Naive thymus-derived CD8-positive, alpha-beta T cell (primary cell): ENCODE data around the gene BARD1. TPM values are rescaled to one million over a fixed set of nuclear protein-coding genes. Genes with fewer than 3 reads are reported as not detected.
"Not testable (repeated sequence)": the region's sequence is repeated elsewhere in the genome, so short reads cannot be mapped to it uniquely, and the experiment has no call there.

ENCODE experiments used
- ATAC-seq, 2 donors: fragments of 150-1000 bp; cut with Tn5 transposase in 1 of 2; sonication (Bioruptor Pico), chemical (Tn5 transposase) in 1 of 2; 1 replicate in 1 of 2; 2 replicates in 1 of 2; pipeline ENCODE4 v1.10.0; 2021; ENCODE audit warnings: mild to moderate bottlenecking in 2 of 2, moderate library complexity in 2 of 2
- POLR2A ChIA-PET: fragments of 350-600 bp; sonication (Branson Sonifier 250); formaldehyde crosslinking; loops from one replicate; lab custom pipeline; 2021; ENCODE audit warnings: antibody characterized with exemption; lab: Charles Lee
- DNase-seq, 10 donors: peaks; one replicate each; pipeline versions ENCODE4 v3.0.0 to v3.0.0-alpha.2; 2020 to 2022
- H3K27ac Mint-ChIP-seq, 10 donors: one replicate each; pipeline ENCODE4 v1.8.0; 2020 to 2022; ENCODE audit warnings: mild to moderate bottlenecking in 10 of 10, mixed read lengths in 10 of 10, moderate library complexity in 4 of 10, inconsistent platforms in 1 of 10
- H3K27me3 Mint-ChIP-seq, 5 donors: one replicate each; pipeline ENCODE4 v1.8.0; 2021 to 2022; ENCODE audit warnings: mixed read lengths in 5 of 5
- H3K36me3 Mint-ChIP-seq, 3 donors: one replicate each; pipeline ENCODE4 v1.8.0; 2020 to 2022; ENCODE audit warnings: mixed read lengths in 3 of 3, mild to moderate bottlenecking in 2 of 3, inconsistent platforms in 1 of 3
- H3K4me1 Mint-ChIP-seq, 4 donors: one replicate each; pipeline ENCODE4 v1.8.0; 2021 to 2022; ENCODE audit warnings: mixed read lengths in 4 of 4
- H3K4me3 Mint-ChIP-seq, 10 donors: one replicate each; pipeline ENCODE4 v1.8.0; 2020 to 2022; ENCODE audit warnings: mild to moderate bottlenecking in 10 of 10, mixed read lengths in 10 of 10, moderate library complexity in 6 of 10, inconsistent platforms in 1 of 10
- H3K9me3 Mint-ChIP-seq, 9 donors: one replicate each; pipeline ENCODE4 v1.8.0; 2020 to 2022; ENCODE audit warnings: mixed read lengths in 9 of 9, mild to moderate bottlenecking in 3 of 9, inconsistent platforms in 1 of 9, moderate library complexity in 1 of 9
- polyA plus RNA-seq, 3 donors: library from polyadenylated mRNA; unstranded; fragments of 300-500 nt; fragmentation: Illumina TruSeq; gene quantifications; one replicate each; pipeline ENCODE4 v1.2.3, GENCODE V29; 2021
- total RNA-seq, 8 experiments: library from RNA in 2 of 8; stranded (reverse) in 2 of 8; gene quantifications; one replicate each; pipeline ENCODE4 v1.2.3 and lab custom pipeline; 2021 to 2026

Gene BARD1
- total and polyA plus RNA-seq, 5 experiments from 2014 or later = 2.4 to 16.1 (median 5.8) TPM

GRCh38 chr2:214801768-214802397 is 7.6 kb downstream of the BARD1 start:
- H3K4me1 Mint-ChIP-seq = peaks cover 8 to 16% (median 11%) of the 10 kb centered on the region in 4 donors
- no peak overlapping the region for H3K27ac Mint-ChIP-seq
- H3K36me3 Mint-ChIP-seq = peaks cover 0 to 2% (median 0%) of the 10 kb centered on the region in 3 donors
- H3K27me3 Mint-ChIP-seq = no peaks in the 10 kb centered on the region
- POLR2A ChIA-PET = no interaction called here
- ATAC-seq (no peak), DNase-seq (no peak)
- H3K4me3 Mint-ChIP-seq = no peak overlapping the region
- H3K9me3 Mint-ChIP-seq = no peaks in the 10 kb centered on the region

- H3K9me3 Mint-ChIP-seq = no peaks in the 10 kb centered on the region
- peaks cover 0 to 4% (median 0%) of the 10 kb centered on the region in 3 donors for H3K36me3 Mint-ChIP-seq
- POLR2A ChIA-PET = no interaction called here
These were observed 8.4 kb downstream of the BARD1 start for GRCh38 chr2:214801068-214801467.

GRCh38 chr2:214800180-214800579 is 9.3 kb downstream of the BARD1 start:
- Mint-ChIP-seq H3K36me3 (peaks cover 3 to 10% (median 5%) of the 10 kb centered on the region in 3 donors), H3K4me1 (peaks cover 0 to 7% (median 4%) of the 10 kb centered on the region in 4 donors), H3K27me3 (no peaks in the 10 kb centered on the region), H3K27ac (no peak overlapping the region), H3K9me3 (no peaks in the 10 kb centered on the region), H3K4me3 (no peak overlapping the region)
- POLR2A ChIA-PET = interaction anchor here (0.8 kb wide), 1 partner anchor 16 kb away, joined by 3 read pairs; no protein-coding TSS in a partner anchor
- no peak for ATAC-seq
- no peak for DNase-seq

More at GRCh38 chr2:214801068-214801467, 8.4 kb downstream of the BARD1 start:
- Mint-ChIP-seq H3K27me3 (no peaks in the 10 kb centered on the region), H3K4me3 (no peak overlapping the region), H3K4me1 (peaks cover 5 to 13% (median 9%) of the 10 kb centered on the region in 4 donors), H3K27ac (no peak overlapping the region)
- no peak for DNase-seq
- no peak for ATAC-seq

GRCh38 chr2:214796911-214797310 is 12.6 kb downstream of the BARD1 start:
- POLR2A ChIA-PET = no interaction called here
- ATAC-seq (no peak), DNase-seq (no peak)
- Mint-ChIP-seq H3K27me3 (no peaks in the 10 kb centered on the region), H3K27ac (no peak overlapping the region), H3K36me3 (peaks cover 10 to 15% (median 14%) of the 10 kb centered on the region in 3 donors), H3K9me3 (no peaks in the 10 kb centered on the region), H3K4me3 (no peak overlapping the region), H3K4me1 (peaks cover 0 to 7% (median 3%) of the 10 kb centered on the region in 4 donors)

- ATAC-seq, H3K27me3 Mint-ChIP-seq, DNase-seq, POLR2A ChIA-PET, H3K4me3 Mint-ChIP-seq, H3K4me1 Mint-ChIP-seq, H3K27ac Mint-ChIP-seq: not testable (repeated sequence)
- peaks cover 38 to 54% (median 51%) of the 10 kb centered on the region in 3 donors for H3K36me3 Mint-ChIP-seq
- H3K9me3 Mint-ChIP-seq = peaks cover 0 to 23% (median 11%) of the 10 kb centered on the region in 9 donors
These were observed 26.3 kb downstream of the BARD1 start for GRCh38 chr2:214783181-214783580.

- no peaks in the 10 kb centered on the region for H3K4me1 Mint-ChIP-seq
- H3K27me3 Mint-ChIP-seq = no peaks in the 10 kb centered on the region
- no peak overlapping the region for H3K27ac Mint-ChIP-seq
- DNase-seq (no peak), ATAC-seq (no peak)
- H3K9me3 Mint-ChIP-seq = peaks cover 0 to 23% (median 11%) of the 10 kb centered on the region in 9 donors
- POLR2A ChIA-PET = no interaction called here
- H3K36me3 Mint-ChIP-seq = peaks cover 38 to 54% (median 51%) of the 10 kb centered on the region in 3 donors
- H3K4me3 Mint-ChIP-seq = no peak overlapping the region
These were observed 26.8 kb downstream of the BARD1 start for GRCh38 chr2:214782671-214783070.

GRCh38 chr2:214781226-214781625 is 28.3 kb downstream of the BARD1 start:
- Mint-ChIP-seq H3K36me3 (peaks cover 42 to 60% (median 56%) of the 10 kb centered on the region in 3 donors), H3K27ac (no peak overlapping the region), H3K4me1 (no peaks in the 10 kb centered on the region), H3K4me3 (no peak overlapping the region), H3K9me3 (peaks cover 0 to 23% (median 11%) of the 10 kb centered on the region in 9 donors), H3K27me3 (no peaks in the 10 kb centered on the region)
- DNase-seq = no peak
- POLR2A ChIA-PET = no interaction called here
- no peak for ATAC-seq

- H3K27ac Mint-ChIP-seq = no peak overlapping the region
These were observed 33.5 kb downstream of the BARD1 start for GRCh38 chr2:214775971-214776370.

DNA sequence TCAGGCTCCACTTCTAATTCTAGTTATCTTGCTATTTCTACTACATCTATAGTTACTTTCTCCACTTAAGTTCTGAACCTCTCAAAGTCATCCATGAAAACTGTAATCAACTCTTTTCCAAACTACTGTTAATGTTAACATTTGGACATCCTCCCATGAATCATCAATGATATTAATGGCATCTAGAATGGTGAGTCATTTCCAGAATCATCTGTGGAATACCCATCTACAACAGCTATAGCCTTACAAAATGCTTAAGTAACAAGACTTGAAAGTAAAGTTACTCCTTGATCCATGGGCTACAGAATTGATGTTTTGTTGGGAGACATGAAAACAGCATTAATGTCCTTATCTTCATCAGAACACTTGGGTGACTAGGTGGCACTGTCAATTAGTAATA is 35.4 kb downstream of the BARD1 start:
- no peaks in the 10 kb centered on the region for H3K27me3 Mint-ChIP-seq
- POLR2A ChIA-PET = no interaction called here
- DNase-seq = no peak
- H3K36me3 Mint-ChIP-seq = peaks cover 12 to 33% (median 15%) of the 10 kb centered on the region in 3 donors
- H3K4me3 Mint-ChIP-seq = no peak overlapping the region
- no peaks in the 10 kb centered on the region for H3K4me1 Mint-ChIP-seq
- peaks cover 0 to 9% (median 0%) of the 10 kb centered on the region in 9 donors for H3K9me3 Mint-ChIP-seq
- ATAC-seq = no peak
- no peak overlapping the region for H3K27ac Mint-ChIP-seq

More at GRCh38 chr2:214775971-214776370, 33.5 kb downstream of the BARD1 start:
- H3K4me3 Mint-ChIP-seq = no peak overlapping the region
- DNase-seq = no peak
- H3K4me1 Mint-ChIP-seq = no peaks in the 10 kb centered on the region
- POLR2A ChIA-PET = no interaction called here
- no peaks in the 10 kb centered on the region for H3K27me3 Mint-ChIP-seq
- peaks cover 0 to 9% (median 0%) of the 10 kb centered on the region in 9 donors for H3K9me3 Mint-ChIP-seq
- H3K36me3 Mint-ChIP-seq = peaks cover 24 to 48% (median 31%) of the 10 kb centered on the region in 3 donors
- no peak for ATAC-seq

DNA sequence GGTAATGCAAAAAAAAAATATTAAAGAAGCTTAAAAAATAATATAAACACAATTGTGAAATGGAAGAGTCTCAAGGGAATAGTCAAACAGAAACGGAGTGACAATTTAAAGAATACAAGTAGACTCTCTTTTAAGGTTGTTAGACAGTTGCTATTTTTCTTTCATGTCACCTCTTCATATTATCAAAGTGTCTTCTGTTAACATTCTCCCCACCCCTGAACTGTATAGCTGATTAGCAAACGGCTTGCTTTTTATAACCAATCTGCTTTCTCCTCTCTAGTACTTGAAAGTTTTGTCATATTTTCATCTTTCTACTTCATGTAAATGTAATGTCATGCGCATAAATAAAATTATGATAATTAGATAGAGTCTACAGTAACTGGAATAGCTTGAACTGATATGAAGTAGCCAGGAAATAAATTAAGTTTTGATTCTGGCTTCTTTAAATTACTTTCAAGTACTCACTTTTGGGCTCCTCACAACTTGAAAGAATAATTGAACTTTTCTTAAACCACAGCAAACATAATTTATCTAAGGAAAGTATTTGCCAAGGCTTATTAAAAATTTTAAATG is 37.0 kb downstream of the BARD1 start:
- POLR2A ChIA-PET = no interaction called here
- peaks cover 18 to 40% (median 20%) of the 10 kb centered on the region in 3 donors for H3K36me3 Mint-ChIP-seq
- H3K27ac Mint-ChIP-seq = no peak overlapping the region
- H3K4me3 Mint-ChIP-seq = no peak overlapping the region
- DNase-seq (no peak), ATAC-seq (no peak)
- H3K9me3 Mint-ChIP-seq = peaks cover 0 to 9% (median 0%) of the 10 kb centered on the region in 9 donors
- no peaks in the 10 kb centered on the region for H3K4me1 Mint-ChIP-seq
- H3K27me3 Mint-ChIP-seq = no peaks in the 10 kb centered on the region

GRCh38 chr2:214765180-214765579 is 44.3 kb downstream of the BARD1 start:
- no peaks in the 10 kb centered on the region for H3K27me3 Mint-ChIP-seq
- H3K4me3 Mint-ChIP-seq = no peak overlapping the region
- peaks cover 0 to 2% (median 0%) of the 10 kb centered on the region in 4 donors for H3K4me1 Mint-ChIP-seq
- no peak overlapping the region for H3K27ac Mint-ChIP-seq
- peaks cover 16 to 48% (median 41%) of the 10 kb centered on the region in 3 donors for H3K36me3 Mint-ChIP-seq
- H3K9me3 Mint-ChIP-seq = no peaks in the 10 kb centered on the region
- POLR2A ChIA-PET = no interaction called here
- DNase-seq = no peak
- no peak for ATAC-seq

DNA sequence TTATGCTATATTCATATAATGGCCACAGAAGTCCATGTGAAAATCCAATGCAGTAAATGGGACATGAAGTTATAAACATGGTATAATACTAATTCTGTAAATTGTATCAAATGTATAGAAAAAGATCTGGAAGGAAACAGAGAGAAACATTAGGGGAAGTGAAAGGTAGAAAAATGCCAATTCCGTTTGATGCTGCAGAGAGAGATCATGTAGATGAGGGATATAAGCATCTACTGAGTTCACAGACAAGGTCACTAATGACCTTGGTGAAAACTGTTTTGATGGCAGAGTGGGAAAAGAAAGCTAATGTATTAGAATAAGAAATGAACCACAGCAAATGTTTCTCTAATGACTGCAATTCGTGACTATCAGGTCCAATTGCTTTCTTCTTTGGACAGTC is 56.0 kb downstream of the BARD1 start:
- DNase-seq (no peak), ATAC-seq (no peak)
- peaks cover 0 to 3% (median 0%) of the 10 kb centered on the region in 9 donors for H3K9me3 Mint-ChIP-seq
- peaks cover 0 to 3% (median under 1%) of the 10 kb centered on the region in 4 donors for H3K4me1 Mint-ChIP-seq
- no peak overlapping the region for H3K27ac Mint-ChIP-seq
- no peak overlapping the region for H3K4me3 Mint-ChIP-seq
- peaks cover 9 to 38% (median 21%) of the 10 kb centered on the region in 3 donors for H3K36me3 Mint-ChIP-seq
- POLR2A ChIA-PET = no interaction called here
- H3K27me3 Mint-ChIP-seq = no peaks in the 10 kb centered on the region

- Mint-ChIP-seq H3K4me1 (peaks cover 0 to 3% (median under 1%) of the 10 kb centered on the region in 4 donors), H3K36me3 (peaks cover 9 to 28% (median 24%) of the 10 kb centered on the region in 3 donors), H3K4me3 (no peak overlapping the region), H3K9me3 (peaks cover 0 to 3% (median 0%) of the 10 kb centered on the region in 9 donors), H3K27me3 (no peaks in the 10 kb centered on the region), H3K27ac (no peak overlapping the region)
- DNase-seq (no peak), ATAC-seq (no peak)
- POLR2A ChIA-PET = no interaction called here
These were observed 59.0 kb downstream of the BARD1 start for GRCh38 chr2:214750529-214750928.
